GM21723 (cell line): Measurements from ENCODE around the gene ATG12.
"Not testable (repeated sequence)": the region's sequence is repeated elsewhere in the genome, so short reads cannot be mapped to it uniquely, and the experiment has no call there.

Experiments used
- ATAC-seq: cut with Tn5 transposase; IDR thresholded peaks from one replicate; pipeline ENCODE4 v1.9.1; 2021; ENCODE audit warnings: mild to moderate bottlenecking, moderate library complexity; ENCODE audit not compliant: unreplicated experiment

The ATG12 gene

GRCh38 chr5:115842952-115843351 lies 1.6 kb upstream of the ATG12 start:
- ATAC-seq, result no peak

- ATAC-seq, result peak; percentile 42
These were observed 947 bp upstream of the ATG12 start for GRCh38 chr5:115842089-115842935.

DNA sequence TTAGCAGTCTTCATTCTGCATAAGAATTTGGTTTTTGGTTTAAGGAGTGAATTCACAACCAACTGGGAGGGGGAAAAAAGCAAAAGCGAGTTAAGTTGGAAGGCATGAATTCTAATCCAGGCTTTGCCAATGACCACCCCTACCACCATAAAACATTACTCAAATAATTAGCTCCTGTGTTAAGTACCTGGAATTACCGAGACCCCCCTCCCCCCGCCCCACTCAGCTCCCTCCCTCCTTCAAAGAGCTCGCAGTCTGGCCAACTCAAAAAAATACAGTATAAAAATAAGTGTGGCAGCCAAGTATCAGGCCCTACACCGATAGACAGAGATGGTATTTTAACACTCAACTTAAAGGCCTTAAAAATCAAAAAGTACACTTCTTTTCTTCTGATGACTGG lies 492 bp downstream of the ATG12 start:
- ATAC-seq, result no peak

DNA sequence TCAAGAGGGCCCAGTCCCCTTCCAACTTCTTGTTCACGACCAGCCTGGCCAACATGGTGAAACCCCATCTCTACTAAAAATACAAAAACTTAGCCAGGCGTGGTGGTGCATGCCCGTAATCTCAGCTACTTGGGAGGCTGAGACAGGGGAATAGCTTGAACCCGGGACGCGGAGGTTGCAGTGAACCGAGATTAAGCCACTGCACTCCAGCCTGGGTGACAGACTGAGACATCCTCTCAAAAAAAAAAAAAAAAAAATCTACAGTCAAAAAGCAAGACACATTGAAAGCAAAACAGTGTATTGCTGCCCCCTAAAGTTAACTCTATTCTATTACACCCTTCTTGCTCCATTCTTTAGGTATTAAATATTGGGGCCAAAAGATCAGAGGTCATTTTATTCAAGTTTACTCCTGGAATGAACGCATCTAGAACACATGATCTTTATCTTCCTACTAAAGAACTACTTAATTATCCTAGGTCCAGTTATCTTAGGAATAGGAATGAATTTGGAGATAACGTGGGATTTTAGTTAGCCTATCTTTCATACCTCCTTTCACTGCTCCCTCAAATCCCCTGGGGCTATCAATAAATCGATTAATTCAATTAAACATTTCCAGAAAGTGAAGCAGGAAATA lies 2.4 kb downstream of the ATG12 start:
- peak; percentile 14 for ATAC-seq

DNA sequence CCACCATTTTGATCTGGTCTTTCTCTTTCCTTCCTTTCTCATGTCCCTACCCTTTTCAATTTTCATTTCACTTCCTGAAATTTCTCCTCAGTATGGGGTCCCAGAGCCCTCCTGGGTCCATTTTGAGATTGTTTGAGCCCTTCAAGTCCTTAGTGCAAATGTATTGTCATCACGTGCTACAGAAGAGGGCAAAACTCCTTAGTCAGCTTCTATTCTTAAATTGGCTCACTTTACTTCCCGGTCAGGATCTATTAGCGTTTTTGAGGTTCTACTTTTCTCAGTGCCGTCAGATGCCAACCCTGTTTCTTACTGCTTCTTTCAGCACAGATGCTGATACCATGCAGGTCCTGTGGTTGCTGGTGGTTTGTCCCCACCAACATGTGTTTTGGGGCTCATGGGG lies 5.9 kb downstream of the ATG12 start:
- ATAC-seq, result no peak

DNA sequence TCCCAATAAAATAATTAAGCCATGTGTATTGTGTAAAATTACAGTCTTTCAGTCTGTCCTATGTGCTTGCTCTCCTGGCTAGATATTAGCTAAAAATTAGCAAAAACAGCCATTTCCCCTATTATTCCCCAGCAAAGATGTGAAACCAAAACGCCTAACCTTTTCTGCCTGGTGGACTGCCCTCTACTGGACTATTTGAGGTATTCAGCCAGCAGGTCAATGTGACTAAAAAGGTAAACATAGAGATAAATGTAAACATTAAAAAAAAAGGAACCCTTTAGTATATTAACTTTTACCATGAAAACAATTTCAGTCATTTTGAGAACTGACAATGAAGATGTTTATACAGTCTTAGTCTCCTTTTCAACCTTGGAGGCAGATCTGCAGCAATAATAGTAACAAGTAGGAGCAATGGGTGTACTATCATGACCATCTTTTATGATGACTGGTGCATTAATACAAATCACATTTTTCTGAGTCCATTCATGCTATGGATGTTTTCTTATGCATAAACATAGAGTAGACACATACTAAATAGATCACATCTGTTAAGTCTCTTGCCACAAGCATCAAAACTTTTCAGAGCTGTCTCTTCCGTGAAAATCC lies 10.1 kb downstream of the ATG12 start:
- ATAC-seq, result peak; percentile 72

- no peak for ATAC-seq
These were observed 11.5 kb downstream of the ATG12 start for GRCh38 chr5:115829913-115830312.

DNA sequence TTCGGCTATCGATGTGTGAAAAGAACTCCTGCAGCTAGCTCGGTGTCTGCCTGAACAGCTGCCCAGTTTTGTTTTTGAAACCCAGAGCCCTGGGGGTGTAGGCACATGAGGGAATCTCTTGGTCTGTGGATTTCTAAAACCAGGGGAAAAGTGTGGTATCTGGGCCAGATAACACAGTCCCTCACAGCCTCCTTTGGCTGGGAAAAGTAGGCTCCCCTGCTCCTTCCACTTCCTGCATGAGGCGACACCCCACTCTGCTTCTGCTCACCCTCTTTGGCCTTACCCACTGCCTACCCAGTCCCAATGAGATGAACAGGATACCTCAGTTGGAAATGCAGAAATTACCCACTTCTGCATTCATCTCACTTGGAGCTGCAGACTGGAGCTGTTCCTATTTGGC lies 15.4 kb downstream of the ATG12 start:
- ATAC-seq, result no peak

- not testable (repeated sequence) for ATAC-seq
These were observed 16.4 kb downstream of the ATG12 start for GRCh38 chr5:115824983-115825382.

DNA sequence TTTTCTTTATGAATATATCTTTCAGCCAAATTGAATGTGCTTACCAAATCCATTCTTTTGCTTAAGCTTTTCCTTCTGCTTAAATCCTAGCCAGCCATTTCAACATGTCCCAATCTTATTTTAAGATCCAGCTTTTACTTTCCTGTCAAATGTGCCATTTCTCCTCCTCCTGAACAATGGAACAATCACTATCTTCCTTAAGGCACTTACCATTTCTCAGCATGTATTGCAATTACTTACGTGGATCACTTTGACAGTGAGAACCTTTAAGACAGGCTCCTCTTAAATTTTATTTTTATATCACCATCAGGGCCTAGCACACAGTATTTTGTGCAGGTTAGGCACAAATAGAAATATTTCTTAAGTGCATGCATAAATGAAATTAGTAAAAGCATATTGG lies 20.5 kb downstream of the ATG12 start:
- ATAC-seq, result no peak

DNA sequence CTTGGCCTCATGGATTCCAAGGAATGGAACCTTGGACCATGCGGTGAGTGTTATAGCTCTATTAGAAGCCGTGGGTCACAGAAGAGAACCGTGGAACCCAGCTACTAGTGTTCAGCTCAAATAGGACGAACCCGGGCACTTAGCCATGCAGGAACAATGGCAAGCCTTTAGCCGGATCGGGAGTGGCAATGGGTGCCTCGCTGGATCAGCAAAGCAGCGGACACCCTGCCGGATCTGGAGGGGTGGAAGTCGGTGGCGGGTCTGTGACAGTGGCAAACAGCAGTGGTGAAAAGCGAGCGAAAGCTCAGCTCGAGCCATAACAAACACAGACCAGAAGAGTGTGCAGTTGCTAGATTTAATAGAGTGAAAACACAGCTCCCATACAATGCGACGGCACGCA lies 22.5 kb downstream of the ATG12 start:
- no peak for ATAC-seq

DNA sequence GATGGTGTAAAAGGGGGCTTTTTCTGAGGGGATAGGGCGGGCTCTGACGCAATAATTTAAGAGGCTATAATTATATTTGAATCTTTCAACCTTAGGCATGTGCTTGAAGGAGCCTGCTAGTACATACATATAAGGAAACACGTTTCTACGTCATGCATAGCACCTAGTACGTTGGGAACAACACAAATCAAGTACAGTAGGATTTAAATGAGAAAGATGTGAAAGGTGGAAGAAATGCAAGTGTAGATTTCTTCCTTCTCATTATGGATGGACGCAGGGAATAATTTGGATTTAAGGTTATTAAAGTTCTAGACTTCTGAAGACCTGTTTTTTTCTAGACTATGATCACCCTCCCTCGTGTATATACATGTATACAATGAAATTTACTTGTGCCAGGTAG lies 24.0 kb downstream of the ATG12 start:
- no peak for ATAC-seq

DNA sequence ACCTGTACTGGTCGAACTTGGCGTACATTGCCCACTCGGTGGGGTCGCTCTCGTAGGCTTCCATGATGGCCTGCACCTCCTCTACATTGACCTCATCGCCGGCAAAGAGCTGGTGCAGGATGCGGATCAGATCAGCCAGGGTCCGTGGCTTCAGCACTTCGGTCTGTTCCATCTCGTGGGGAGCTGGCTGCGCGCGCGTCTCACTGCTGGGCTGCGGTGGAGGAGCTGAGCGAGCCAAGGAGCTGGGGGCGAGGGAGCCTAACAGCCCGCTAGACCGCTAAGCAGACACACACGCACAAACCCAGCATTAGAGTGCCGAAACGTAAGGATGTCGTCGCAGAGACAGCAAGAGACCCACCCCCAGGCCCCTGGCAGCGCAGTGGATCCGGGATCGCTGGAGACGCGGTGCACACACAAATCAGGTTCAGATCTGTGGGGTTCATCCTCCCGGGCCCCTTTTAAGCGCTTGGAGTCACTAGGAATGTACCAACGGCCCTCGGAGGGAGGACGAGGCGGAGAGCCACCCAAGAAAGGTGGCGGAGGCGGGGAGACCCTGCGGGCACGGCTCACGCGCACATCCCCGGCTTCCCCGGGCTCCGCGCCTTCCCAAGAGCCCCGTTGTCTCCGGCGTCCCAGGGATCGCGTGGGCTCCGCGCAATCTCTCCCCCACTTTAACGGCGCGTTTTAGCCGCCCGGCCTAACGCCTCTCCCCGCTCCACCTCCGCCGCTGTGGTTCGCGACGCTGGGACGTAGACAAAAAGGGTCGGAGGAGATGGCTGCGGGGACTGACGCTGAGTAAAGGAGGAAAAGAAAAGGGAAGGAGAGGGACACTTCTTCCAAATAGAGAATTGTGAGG lies 24.9 kb downstream of the ATG12 start, which contains the start of gene CDO1:
Gene CDO1, minus strand, starts transcription at position 434 of the 856 bp plus-strand sequence. Its CDS starts 262 bp downstream, at position 172.
- ATAC-seq, result no peak

GRCh38 chr5:115815693-115816225 lies 25.6 kb downstream of the ATG12 start:
- ATAC-seq, result no peak

GRCh38 chr5:115815006-115815692 lies 26.2 kb downstream of the ATG12 start:
- ATAC-seq, result no peak

DNA sequence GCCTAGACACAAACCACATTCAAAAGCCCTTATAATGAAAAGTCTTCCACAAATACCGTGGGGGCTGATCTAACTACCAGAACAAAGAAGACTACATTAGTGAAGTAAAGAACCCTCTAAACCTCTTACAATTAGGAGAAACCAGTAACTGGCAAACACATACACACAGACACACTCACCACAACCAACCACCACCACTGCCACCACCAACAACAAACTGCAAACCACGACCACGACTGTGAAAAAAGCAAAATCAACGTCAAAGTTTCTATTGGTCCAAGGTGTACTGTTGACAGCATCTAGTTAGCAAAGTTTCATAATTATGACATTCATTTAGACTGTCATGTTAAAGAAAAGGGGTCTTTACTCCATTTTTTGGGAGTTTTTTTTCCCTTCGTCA lies 27.6 kb downstream of the ATG12 start:
- no peak for ATAC-seq

GRCh38 chr5:115812372-115812771 lies 29.0 kb downstream of the ATG12 start:
- no peak for ATAC-seq

DNA sequence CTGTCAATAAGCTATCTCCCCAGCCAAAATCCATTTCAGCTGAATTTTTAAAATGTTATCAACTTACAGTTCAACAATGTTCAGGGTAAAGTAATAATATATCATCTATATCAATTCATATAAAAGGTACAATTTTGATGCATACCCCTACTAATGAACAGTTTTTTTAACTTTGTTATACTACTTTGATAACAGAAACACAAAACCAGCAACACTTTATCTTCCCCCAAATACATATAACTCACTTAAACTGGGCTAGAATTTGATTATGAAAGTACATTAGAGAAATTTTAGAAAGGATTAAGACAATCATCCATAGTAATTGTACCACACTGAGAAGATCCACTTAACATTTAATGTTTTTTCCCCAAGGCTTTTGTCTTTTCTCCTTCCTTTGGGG lies 30.0 kb downstream of the ATG12 start:
- no peak for ATAC-seq

DNA sequence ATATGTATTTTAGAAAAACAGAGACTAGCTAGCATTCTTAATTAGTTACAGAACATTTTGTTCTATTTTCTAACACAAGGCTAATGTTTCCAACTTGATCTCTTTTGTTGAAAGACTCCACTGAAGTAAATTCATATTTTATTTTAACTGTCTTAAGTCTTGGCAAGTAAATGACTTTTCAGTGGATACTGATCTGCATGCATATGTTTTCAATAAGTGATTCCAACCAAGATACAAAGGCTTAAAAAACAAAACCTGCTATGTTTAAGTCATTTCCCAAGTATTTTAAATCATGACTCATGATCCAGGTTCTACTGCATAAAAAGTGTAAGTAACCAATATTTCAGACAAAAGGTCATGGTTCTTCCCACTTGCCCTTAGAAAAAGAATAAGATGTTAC lies 30.6 kb downstream of the ATG12 start:
- no peak for ATAC-seq

DNA sequence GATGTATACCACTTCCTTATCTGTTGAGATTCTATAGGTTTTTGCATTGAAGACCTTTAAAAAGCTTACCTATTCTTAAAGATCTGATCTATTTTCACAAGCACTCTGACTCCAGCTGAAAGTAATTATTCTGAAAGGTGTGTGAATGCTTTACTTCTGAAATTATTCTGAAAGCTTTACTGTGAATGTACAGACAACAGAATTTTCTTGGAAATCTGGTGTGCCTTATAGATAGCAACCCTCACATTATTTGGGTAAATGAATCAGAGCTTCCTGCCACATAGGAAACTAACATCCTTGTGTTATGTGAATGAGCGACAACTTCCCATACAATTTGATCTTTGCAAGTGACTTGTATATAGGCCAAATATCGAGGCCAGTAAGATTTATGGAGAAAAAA lies 31.4 kb downstream of the ATG12 start:
- ATAC-seq, result no peak
